Vagina (tissue), 2 donors: ENCODE measurements around the gene SLC26A11.

Experiments
- CTCF ChIP-seq, 3 experiments: fragments of 450-650 bp in 2 of 3; fragments of 200-600 bp in 1 of 3; sonication (generic) in 1 of 3; IDR thresholded peaks; one replicate each; pipeline ENCODE4 v1.5.1; 2017 to 2019; ENCODE audit warnings: antibody characterized with exemption in 3 of 3, mild to moderate bottlenecking in 2 of 3, moderate library complexity in 2 of 3
- POLR2A ChIP-seq, 2 donors: fragments of 450-650 bp; IDR thresholded peaks; one replicate each; pipeline ENCODE4 v1.6.1; 2017; ENCODE audit warnings: antibody characterized with exemption in 2 of 2, mild to moderate bottlenecking in 2 of 2, moderate library complexity in 2 of 2
- POLR2AphosphoS5 ChIP-seq, 2 donors: sonication (generic); formaldehyde crosslinking; IDR thresholded peaks; one replicate each; pipeline ENCODE4 v1.9.0; 2017; ENCODE audit warnings: antibody characterized with exemption in 2 of 2, mild to moderate bottlenecking in 2 of 2, low read depth in 1 of 2; ENCODE audit not compliant: insufficient read depth in 1 of 2

- TF ChIP-seq CTCF (IDR thresholded peaks at IDR 0.05) (no peak), POLR2A (IDR thresholded peaks at IDR 0.05) (no peak), POLR2AphosphoS5 (IDR thresholded peaks at IDR 0.05; ENCODE audit: insufficient read depth in 1 of 2, low read depth in 1 of 2) (no peak)
Measured at GRCh38 chr17:80195141-80195540, 25.1 kb upstream of the SLC26A11 start.
